ENCODE data around the gene CHRNA4. TPM values are rescaled to one million over a fixed set of nuclear protein-coding genes. Genes with fewer than 3 reads are reported as not detected.

Gene CHRNA4
- total RNA-seq, 2 experiments from 2014 or later = not detected

- H3K4me1 Mint-ChIP-seq (ENCODE audit: low read depth) = no peaks in the 10 kb centered on the region
- H3K27me3 Mint-ChIP-seq = peaks cover 10% of the 10 kb centered on the region
- no peaks in the 10 kb centered on the region for H3K9me3 Mint-ChIP-seq
- Histone ChIP-seq H3K27ac (ENCODE audit: low read depth in 1 of 2, low read length in 2 of 2) (no peak overlapping the region), H3K9me3 (ENCODE audit: control insufficient read depth in 1 of 2, insufficient read depth in 1 of 2, low read length in 2 of 2) (peaks cover 0 to 10% of the 10 kb centered on the region in 2 experiments), H3K4me3 (ENCODE audit: low read length) (no peak overlapping the region), H3K36me3 (ENCODE audit: insufficient read depth, low read length) (no peaks in the 10 kb centered on the region), H3K4me1 (ENCODE audit: insufficient read depth, low read length) (no peaks in the 10 kb centered on the region), H3K27me3 (ENCODE audit: control insufficient read depth in 1 of 2, insufficient read depth in 2 of 2, low read length in 2 of 2) (peaks cover 3 to 9% of the 10 kb centered on the region in 2 experiments)
- no peak overlapping the region for H3K4me3 Mint-ChIP-seq
- H3K27ac Mint-ChIP-seq = no peak overlapping the region
- ATAC-seq (ENCODE audit: poor library complexity) = no peak
- CTCF ChIA-PET = no interaction called here
- intact Hi-C loops (cut with DNase I, micrococcal nuclease) = no loop called here
- TF ChIP-seq CTCF (IDR thresholded peaks at IDR 0.05) = no peak
- POLR2A ChIA-PET = no interaction called here
- DNase-seq = no peak
- H3K36me3 Mint-ChIP-seq (ENCODE audit: low read depth) = no peaks in the 10 kb centered on the region
These were observed 33.1 kb upstream of the CHRNA4 start for GRCh38 chr20:63394069-63394919.

DNA sequence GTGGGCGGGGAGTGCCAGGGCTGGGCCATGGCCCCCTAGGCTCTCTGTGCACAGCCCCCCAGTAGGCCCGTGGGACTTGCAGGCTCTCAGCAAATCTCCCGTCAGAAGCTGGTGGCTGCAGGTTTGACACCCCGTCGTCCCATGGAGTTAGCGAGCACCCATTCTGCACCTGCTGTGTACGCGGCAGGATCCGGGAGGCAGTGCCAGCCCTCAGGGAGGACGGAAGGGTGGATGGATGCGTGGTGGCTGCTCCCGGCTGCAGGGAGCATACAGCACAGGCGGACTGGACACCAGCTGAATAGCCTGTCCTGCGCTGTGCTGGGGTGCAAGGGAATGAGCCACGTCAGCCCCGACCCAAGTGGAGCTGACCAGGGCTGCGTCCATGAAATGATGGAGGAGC lies 32.4 kb upstream of the CHRNA4 start:
- Mint-ChIP-seq H3K36me3 (ENCODE audit: low read depth) (no peaks in the 10 kb centered on the region), H3K27me3 (peaks cover 10% of the 10 kb centered on the region), H3K27ac (no peak overlapping the region), H3K9me3 (no peaks in the 10 kb centered on the region), H3K4me1 (ENCODE audit: low read depth) (no peaks in the 10 kb centered on the region), H3K4me3 (no peak overlapping the region)
- ChIA-PET CTCF (no interaction called here), POLR2A (no interaction called here)
- peaks cover 0 to 10% of the 10 kb centered on the region in 2 experiments for H3K9me3 ChIP-seq (ENCODE audit: control insufficient read depth in 1 of 2, insufficient read depth in 1 of 2, low read length in 2 of 2)
- no peak for DNase-seq
- no peak overlapping the region for H3K27ac ChIP-seq (ENCODE audit: low read depth in 1 of 2, low read length in 2 of 2)
- H3K4me1 ChIP-seq (ENCODE audit: insufficient read depth, low read length) = no peaks in the 10 kb centered on the region
- intact Hi-C loops (cut with DNase I, micrococcal nuclease) = no loop called here
- no peak overlapping the region for H3K4me3 ChIP-seq (ENCODE audit: low read length)
- no peak for TF ChIP-seq CTCF (IDR thresholded peaks at IDR 0.05)
- H3K36me3 ChIP-seq (ENCODE audit: insufficient read depth, low read length) = no peaks in the 10 kb centered on the region
- H3K27me3 ChIP-seq (ENCODE audit: control insufficient read depth in 1 of 2, insufficient read depth in 2 of 2, low read length in 2 of 2) = peaks cover 3 to 9% of the 10 kb centered on the region in 2 experiments
- ATAC-seq (ENCODE audit: poor library complexity) = no peak

GRCh38 chr20:63392465-63393365 lies 31.6 kb upstream of the CHRNA4 start:
- H3K9me3 ChIP-seq (ENCODE audit: control insufficient read depth in 1 of 2, insufficient read depth in 1 of 2, low read length in 2 of 2) = peaks cover 0 to 17% of the 10 kb centered on the region in 2 experiments
- ATAC-seq (ENCODE audit: poor library complexity) (no peak), DNase-seq (no peak)
- no peak overlapping the region for H3K4me3 ChIP-seq (ENCODE audit: low read length)
- no peak overlapping the region for H3K27ac ChIP-seq (ENCODE audit: low read depth in 1 of 2, low read length in 2 of 2)
- intact Hi-C loops (cut with DNase I, micrococcal nuclease) = no loop called here
- peaks cover 3 to 9% of the 10 kb centered on the region in 2 experiments for H3K27me3 ChIP-seq (ENCODE audit: control insufficient read depth in 1 of 2, insufficient read depth in 2 of 2, low read length in 2 of 2)
- H3K9me3 Mint-ChIP-seq = no peaks in the 10 kb centered on the region
- no peaks in the 10 kb centered on the region for H3K4me1 ChIP-seq (ENCODE audit: insufficient read depth, low read length)
- no peaks in the 10 kb centered on the region for H3K4me1 Mint-ChIP-seq (ENCODE audit: low read depth)
- no peaks in the 10 kb centered on the region for H3K36me3 ChIP-seq (ENCODE audit: insufficient read depth, low read length)
- H3K4me3 Mint-ChIP-seq = no peak overlapping the region
- H3K36me3 Mint-ChIP-seq (ENCODE audit: low read depth) = no peaks in the 10 kb centered on the region
- H3K27me3 Mint-ChIP-seq = peaks cover 10% of the 10 kb centered on the region
- no peak for TF ChIP-seq CTCF (IDR thresholded peaks at IDR 0.05)
- CTCF ChIA-PET = no interaction called here
- H3K27ac Mint-ChIP-seq = no peak overlapping the region
- POLR2A ChIA-PET = interaction anchor here (0.7 kb wide), 1 partner anchor 290 kb away, joined by 3 read pairs; no protein-coding TSS in a partner anchor
